SK-N-SH treated with all-trans-retinoic acid at 6 μM for 48 hours (cell line): ENCODE measurements around the gene EDIL3.

Experiments used
- ATAC-seq: fragments of 200-7000 bp; cut with Tn5 transposase; 3 replicates; pipeline ENCODE4 v1.9.1; 2020; ENCODE audit warnings: mild to moderate bottlenecking, moderate library complexity
- ARNTL ChIP-seq: fragments of 450-650 bp; formaldehyde crosslinking; IDR thresholded peaks from 2 replicates; pipeline ENCODE4 v1.5.0; 2020; ENCODE audit warnings: low read depth, mild to moderate bottlenecking, moderate library complexity, borderline replicate concordance
- BACH2 ChIP-seq: fragments of 250-450 bp; sonication (Bioruptor Pico); IDR thresholded peaks from 2 replicates; pipeline ENCODE4 v1.9.0; 2021; ENCODE audit warnings: mild to moderate bottlenecking, borderline replicate concordance
- CREB5 ChIP-seq: fragments of 250-450 bp; sonication (Bioruptor Pico); IDR thresholded peaks from 2 replicates; pipeline ENCODE4 v1.5.1; 2020; ENCODE audit warnings: low read depth, mild to moderate bottlenecking, moderate library complexity
- CSDC2 ChIP-seq: fragments of 250-450 bp; sonication (Bioruptor Pico); IDR thresholded peaks from 2 replicates; pipeline ENCODE4 v1.5.0; 2020; ENCODE audit warnings: mild to moderate bottlenecking, moderate library complexity
- ESRRG ChIP-seq: fragments of 250-450 bp; sonication (Bioruptor Pico); IDR thresholded peaks from 2 replicates; pipeline ENCODE4 v1.6.1; 2021; ENCODE audit warnings: mild to moderate bottlenecking
- GLIS3 ChIP-seq: fragments of 250-450 bp; sonication (Bioruptor Pico); IDR thresholded peaks from 2 replicates; pipeline ENCODE4 v1.5.0; 2020; ENCODE audit warnings: mild to moderate bottlenecking, moderate library complexity
- ISL1 ChIP-seq: fragments of 250-450 bp; sonication (Bioruptor Pico); IDR thresholded peaks from 2 replicates; pipeline ENCODE4 v2.1.2; 2022; ENCODE audit warnings: mild to moderate bottlenecking, moderate library complexity
- OSR1 ChIP-seq: fragments of 250-450 bp; sonication (Bioruptor Pico); IDR thresholded peaks from 2 replicates; pipeline ENCODE4 v1.8.0; 2022; ENCODE audit warnings: moderate library complexity, mild to moderate bottlenecking, inconsistent platforms
- PATZ1 ChIP-seq: fragments of 250-450 bp; sonication (Bioruptor Pico); IDR thresholded peaks from 2 replicates; pipeline ENCODE4 v1.8.0; 2020; ENCODE audit warnings: mild to moderate bottlenecking, moderate library complexity, borderline replicate concordance
- RARB ChIP-seq: fragments of 250-450 bp; sonication (Bioruptor Pico); IDR thresholded peaks from 2 replicates; pipeline ENCODE4 v1.8.0; 2021; ENCODE audit warnings: mild to moderate bottlenecking, moderate library complexity
- SNAI2 ChIP-seq: fragments of 250-450 bp; sonication (Bioruptor Pico); IDR thresholded peaks from 2 replicates; pipeline ENCODE4 v1.5.0; 2020; ENCODE audit warnings: mild to moderate bottlenecking, moderate library complexity
- TCF4 ChIP-seq: fragments of 250-450 bp; sonication (Bioruptor Pico); IDR thresholded peaks from 2 replicates; pipeline ENCODE4 v1.8.0; 2021; ENCODE audit warnings: mild to moderate bottlenecking, moderate library complexity, borderline replicate concordance
- TOX ChIP-seq: fragments of 250-450 bp; sonication (Bioruptor Pico); IDR thresholded peaks from 2 replicates; pipeline ENCODE4 v1.8.0; 2021; ENCODE audit warnings: mild to moderate bottlenecking, moderate library complexity, borderline replicate concordance
- TSHZ2 ChIP-seq: fragments of 250-450 bp; sonication (Bioruptor Pico); IDR thresholded peaks from 2 replicates; pipeline ENCODE4 v1.5.0; 2020; ENCODE audit warnings: mild to moderate bottlenecking, moderate library complexity
- ZC3H10 ChIP-seq: fragments of 250-450 bp; sonication (Bioruptor Pico); IDR thresholded peaks from 2 replicates; pipeline ENCODE4 v1.5.1; 2021; ENCODE audit warnings: mild to moderate bottlenecking, moderate library complexity
- ZFP3 ChIP-seq: fragments of 250-450 bp; sonication (Bioruptor Pico); IDR thresholded peaks from 2 replicates; pipeline ENCODE4 v1.5.0; 2020; ENCODE audit warnings: mild to moderate bottlenecking, moderate library complexity
- ZFP30 ChIP-seq: fragments of 450-650 bp; formaldehyde crosslinking; IDR thresholded peaks from 2 replicates; pipeline ENCODE4 v1.5.0; 2022; ENCODE audit warnings: mild to moderate bottlenecking, moderate library complexity
- ZNF565 ChIP-seq: fragments of 450-650 bp; formaldehyde crosslinking; conservative IDR thresholded peaks from 2 replicates; pipeline ENCODE4 v1.5.0; 2020; ENCODE audit warnings: low read depth, mild to moderate bottlenecking, moderate library complexity
- ZNF70 ChIP-seq: fragments of 450-650 bp; formaldehyde crosslinking; IDR thresholded peaks from 2 replicates; pipeline ENCODE4 v1.5.0; 2020; ENCODE audit warnings: mild to moderate bottlenecking, moderate library complexity
- ZNF8 ChIP-seq: fragments of 450-650 bp; formaldehyde crosslinking; IDR thresholded peaks from 2 replicates; pipeline ENCODE4 v1.5.0; 2020; ENCODE audit warnings: mild to moderate bottlenecking, moderate library complexity

Gene EDIL3

GRCh38 chr5:84227236-84227635, 157.4 kb downstream of the EDIL3 start:
- ATAC-seq = peak; percentile 44; the same call in 2 of the 3 replicates
- TF ChIP-seq ZNF70 (CRISPR knock-in tag) = no peak
- no peak for TF ChIP-seq PATZ1 (CRISPR knock-in tag)
- no peak for TF ChIP-seq TSHZ2 (CRISPR knock-in tag)
- TF ChIP-seq ZNF8 (CRISPR knock-in tag) = no peak
- TF ChIP-seq ARNTL = no peak
- TF ChIP-seq CREB5 (CRISPR knock-in tag) = no peak
- no peak for TF ChIP-seq SNAI2 (CRISPR knock-in tag)
- no peak for TF ChIP-seq OSR1 (CRISPR knock-in tag)
- no peak for TF ChIP-seq ZFP3 (CRISPR knock-in tag)
- TF ChIP-seq RARB = no peak
- TF ChIP-seq BACH2 (CRISPR knock-in tag) = no peak
- TF ChIP-seq GLIS3 = no peak
- TF ChIP-seq ESRRG (CRISPR knock-in tag) = no peak
- TF ChIP-seq ZNF565 (CRISPR knock-in tag) = no peak
- no peak for TF ChIP-seq CSDC2 (CRISPR knock-in tag)
- no peak for TF ChIP-seq ZC3H10 (CRISPR knock-in tag)
- TF ChIP-seq ISL1 (CRISPR knock-in tag) = no peak

- TF ChIP-seq ARNTL (no peak), RARB (no peak), CREB5 (CRISPR knock-in tag) (no peak), ISL1 (CRISPR knock-in tag) (no peak), ESRRG (CRISPR knock-in tag) (no peak), ZNF565 (CRISPR knock-in tag) (no peak), TOX (CRISPR knock-in tag) (no peak)
- peak; percentile 44 for ATAC-seq
Observed at GRCh38 chr5:84218546-84218945, 166.1 kb downstream of the EDIL3 start.

- TF ChIP-seq CSDC2 (CRISPR knock-in tag) = no peak
- no peak for ATAC-seq
Observed at GRCh38 chr5:84215521-84215920, 169.2 kb downstream of the EDIL3 start.

- ATAC-seq = no peak
- TF ChIP-seq OSR1 (CRISPR knock-in tag) = no peak
- no peak for TF ChIP-seq RARB
- no peak for TF ChIP-seq SNAI2 (CRISPR knock-in tag)
- no peak for TF ChIP-seq ZFP30
- no peak for TF ChIP-seq ZNF8 (CRISPR knock-in tag)
- no peak for TF ChIP-seq ARNTL
- no peak for TF ChIP-seq ZNF565 (CRISPR knock-in tag)
- no peak for TF ChIP-seq TCF4 (CRISPR knock-in tag)
- TF ChIP-seq TSHZ2 (CRISPR knock-in tag) = no peak
Observed at GRCh38 chr5:84213861-84214260, 170.8 kb downstream of the EDIL3 start.
